SJSA1 (cell line): Measurements from ENCODE around the gene FAM81A. TPM values are rescaled to one million over a fixed set of nuclear protein-coding genes. Genes with fewer than 3 reads are reported as not detected.
"Not testable (repeated sequence)": the region's sequence is repeated elsewhere in the genome, so short reads cannot be mapped to it uniquely, and the experiment has no call there.

ENCODE experiments used
- DNase-seq, 2 experiments: peaks; one replicate each; pipeline ENCODE4 v3.0.0-alpha.2; 2015 to 2020; ENCODE audit warnings: low spot score in 2 of 2, low read depth in 1 of 2
- H3K27ac ChIP-seq: fragments of 250-450 bp; sonication (Bioruptor Pico); 2 replicates; pipeline ENCODE4 v1.5.1; 2020; ENCODE audit warnings: mild to moderate bottlenecking, moderate library complexity
- H3K27me3 ChIP-seq: fragments of 250-450 bp; sonication (Bioruptor Pico); replicated peaks from 2 replicates; pipeline ENCODE4 v1.5.1; 2020; ENCODE audit warnings: mild to moderate bottlenecking, moderate library complexity
- H3K36me3 ChIP-seq: fragments of 250-450 bp; sonication (Bioruptor Pico); 2 replicates; pipeline ENCODE4 v1.5.1; 2020; ENCODE audit warnings: mild to moderate bottlenecking
- H3K4me1 ChIP-seq: fragments of 250-450 bp; sonication (Bioruptor Pico); replicated peaks from 2 replicates; pipeline ENCODE4 v1.6.1; 2021; ENCODE audit warnings: mild to moderate bottlenecking
- H3K4me3 ChIP-seq: fragments of 250-450 bp; sonication (Bioruptor Pico); 2 replicates; pipeline ENCODE4 v1.5.1; 2020; ENCODE audit warnings: mild to moderate bottlenecking
- H3K9me3 ChIP-seq: fragments of 250-450 bp; sonication (Bioruptor Pico); replicated peaks from 2 replicates; pipeline ENCODE4 v1.5.1; 2020; ENCODE audit warnings: mild to moderate bottlenecking
- total RNA-seq: library from RNA; depleted of rRNA; stranded (reverse); fragments of >200 nt; shearing (Covaris generic); gene quantifications from 2 replicates; pipeline ENCODE4 v1.2.3, GENCODE V29; 2014

FAM81A gene
- total RNA-seq, 1 experiment from 2014 or later, result 1.6 TPM

DNA sequence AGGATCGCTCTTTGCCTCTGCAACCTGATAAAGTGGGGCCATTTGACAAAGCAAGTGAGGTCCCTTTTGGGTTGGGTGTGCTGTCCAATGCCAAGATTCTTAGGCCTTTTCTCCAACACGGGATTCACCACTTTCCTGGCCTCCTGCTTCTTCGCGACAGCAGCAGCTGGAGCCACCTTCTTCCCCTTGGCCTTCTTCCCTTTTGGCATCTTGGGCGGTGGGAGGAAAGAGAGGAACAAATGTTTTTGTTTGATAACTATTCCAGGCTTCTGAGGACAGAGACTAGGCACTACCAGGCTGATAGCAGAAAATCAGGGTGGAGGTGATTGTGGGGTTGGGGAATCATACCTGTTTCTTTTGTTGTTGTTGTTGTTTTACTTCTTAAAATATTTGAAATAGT lies 30.0 kb upstream of the FAM81A start:
- no peak overlapping the region for H3K4me3 ChIP-seq
- H3K27me3 ChIP-seq, result no peaks in the 10 kb centered on the region
- no peak overlapping the region for H3K27ac ChIP-seq
- H3K36me3 ChIP-seq, result no peaks in the 10 kb centered on the region
- no peaks in the 10 kb centered on the region for H3K4me1 ChIP-seq
- no peak for DNase-seq
- no peaks in the 10 kb centered on the region for H3K9me3 ChIP-seq

DNA sequence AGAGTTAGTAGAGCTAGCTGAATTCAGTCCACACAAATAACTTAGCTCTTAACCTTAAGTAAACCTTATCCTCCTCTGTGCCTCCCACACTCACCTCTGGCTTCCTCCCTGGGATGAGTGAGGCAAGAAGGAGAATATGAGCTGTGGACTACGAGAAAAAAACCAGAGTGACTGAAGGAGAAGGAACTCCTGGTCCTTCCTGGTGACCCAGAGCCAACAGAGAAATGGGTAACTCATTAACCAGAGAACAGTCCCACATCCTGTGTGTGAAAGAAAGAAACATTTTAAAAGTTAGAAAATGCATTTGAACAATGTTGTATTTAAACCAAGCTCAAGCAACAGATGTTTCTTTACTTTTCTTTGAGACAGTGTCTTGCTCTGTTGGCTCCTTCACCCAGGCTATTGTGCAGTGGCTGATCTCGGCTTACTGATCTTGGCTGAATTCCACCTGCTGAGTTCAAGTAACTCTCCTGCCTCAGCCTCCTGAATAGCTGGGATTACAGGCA lies 27.5 kb upstream of the FAM81A start:
- no peak for DNase-seq
- Histone ChIP-seq H3K9me3 (no peaks in the 10 kb centered on the region), H3K36me3 (no peaks in the 10 kb centered on the region), H3K27me3 (no peaks in the 10 kb centered on the region), H3K27ac (no peak overlapping the region), H3K4me3 (no peak overlapping the region), H3K4me1 (no peaks in the 10 kb centered on the region)

DNA sequence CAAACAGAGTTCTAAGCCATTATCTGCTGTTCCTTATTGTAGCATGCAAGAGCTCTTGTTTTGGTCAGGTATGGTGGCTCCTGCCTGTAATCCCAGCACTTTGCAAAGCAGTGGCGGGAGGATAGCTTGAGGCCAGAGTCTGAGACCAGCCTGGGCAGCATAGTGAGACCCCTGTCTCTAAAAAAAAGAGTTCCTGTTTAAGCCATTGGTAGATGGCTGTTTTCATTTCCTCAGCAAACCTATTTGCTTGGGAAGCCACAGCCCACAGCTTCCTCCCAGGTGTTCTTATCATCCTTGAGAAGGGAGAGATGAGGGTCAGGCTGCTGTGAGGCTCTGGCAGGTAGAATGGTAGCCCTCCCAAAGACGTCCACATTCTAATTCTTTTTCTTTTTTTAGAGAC lies 24.4 kb upstream of the FAM81A start:
- Histone ChIP-seq H3K4me1 (no peaks in the 10 kb centered on the region), H3K27me3 (peaks cover 8% of the 10 kb centered on the region), H3K4me3 (no peak overlapping the region), H3K9me3 (no peaks in the 10 kb centered on the region), H3K36me3 (no peaks in the 10 kb centered on the region), H3K27ac (no peak overlapping the region)
- DNase-seq, result no peak

DNA sequence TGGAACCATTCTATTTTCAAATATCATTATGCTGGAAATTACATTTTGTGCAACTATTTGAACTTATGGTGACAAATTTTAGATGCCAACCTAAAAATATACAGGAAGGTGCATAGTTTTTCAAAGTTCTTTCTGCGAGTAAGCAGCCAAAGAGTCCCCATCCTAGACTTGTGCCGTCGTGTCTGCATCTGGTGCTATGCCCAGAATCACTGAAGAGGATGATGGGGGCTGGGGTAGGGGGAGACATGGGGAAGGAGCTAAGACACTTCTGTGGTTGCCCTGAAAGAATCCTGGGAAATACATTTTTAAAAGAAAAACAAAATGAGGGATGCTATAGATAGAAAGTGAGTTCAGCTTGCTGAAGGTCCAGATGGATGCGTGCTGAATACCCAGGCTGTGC lies 21.2 kb upstream of the FAM81A start:
- H3K4me3 ChIP-seq, result no peak overlapping the region
- DNase-seq, result no peak

DNA sequence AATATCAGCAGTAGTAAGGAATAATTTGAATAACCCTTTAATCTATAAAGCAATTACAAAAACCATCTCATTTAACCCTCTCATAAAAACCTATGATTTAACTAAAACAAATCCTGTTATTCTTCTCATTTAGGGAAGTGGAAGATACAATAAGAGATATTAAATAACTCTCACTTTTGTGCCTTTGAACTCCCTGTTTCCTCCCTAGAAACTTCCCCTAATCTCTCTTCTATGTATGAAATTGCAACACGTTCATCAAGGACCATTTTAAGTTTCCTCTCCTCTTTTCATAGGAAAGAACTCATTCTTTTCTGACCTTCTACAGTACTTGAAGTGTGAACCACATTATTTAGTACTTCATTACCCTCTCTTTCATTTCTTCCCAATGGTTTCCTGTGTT lies 18.8 kb upstream of the FAM81A start:
- H3K4me1 ChIP-seq, result no peaks in the 10 kb centered on the region

More for the DNA sequence above, 21.2 kb upstream of the FAM81A start:
- peaks cover 12% of the 10 kb centered on the region for H3K27me3 ChIP-seq
- H3K9me3 ChIP-seq, result no peaks in the 10 kb centered on the region
- H3K27ac ChIP-seq, result no peak overlapping the region
- no peaks in the 10 kb centered on the region for H3K4me1 ChIP-seq
- H3K36me3 ChIP-seq, result no peaks in the 10 kb centered on the region

DNA sequence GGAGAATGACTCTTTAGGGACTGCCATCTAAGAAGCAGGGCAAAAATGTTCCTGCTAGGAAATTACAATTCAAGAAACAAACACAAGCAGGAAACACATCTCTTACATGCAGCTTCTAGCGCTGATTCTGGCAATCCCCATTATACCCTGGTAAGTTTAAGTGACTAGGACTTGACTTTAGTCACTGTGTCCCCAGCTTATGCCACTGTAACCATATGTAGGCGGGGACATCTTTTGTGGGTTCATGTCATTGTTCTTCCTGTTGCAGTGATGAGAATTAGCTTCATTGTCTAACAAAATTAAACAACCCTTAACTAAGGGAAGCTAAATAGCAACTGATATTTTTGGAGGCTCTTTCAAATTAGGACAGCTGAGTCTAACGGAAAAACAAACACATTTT lies 17.9 kb upstream of the FAM81A start:
- Histone ChIP-seq H3K27me3 (peaks cover 15% of the 10 kb centered on the region), H3K9me3 (no peaks in the 10 kb centered on the region), H3K36me3 (no peaks in the 10 kb centered on the region), H3K4me3 (no peak overlapping the region), H3K4me1 (no peaks in the 10 kb centered on the region), H3K27ac (no peak overlapping the region)
- no peak for DNase-seq

More for the DNA sequence above, 18.8 kb upstream of the FAM81A start:
- H3K27ac ChIP-seq, result no peak overlapping the region
- no peaks in the 10 kb centered on the region for H3K9me3 ChIP-seq
- DNase-seq, result no peak
- peaks cover 15% of the 10 kb centered on the region for H3K27me3 ChIP-seq
- H3K36me3 ChIP-seq, result no peaks in the 10 kb centered on the region
- no peak overlapping the region for H3K4me3 ChIP-seq

DNA sequence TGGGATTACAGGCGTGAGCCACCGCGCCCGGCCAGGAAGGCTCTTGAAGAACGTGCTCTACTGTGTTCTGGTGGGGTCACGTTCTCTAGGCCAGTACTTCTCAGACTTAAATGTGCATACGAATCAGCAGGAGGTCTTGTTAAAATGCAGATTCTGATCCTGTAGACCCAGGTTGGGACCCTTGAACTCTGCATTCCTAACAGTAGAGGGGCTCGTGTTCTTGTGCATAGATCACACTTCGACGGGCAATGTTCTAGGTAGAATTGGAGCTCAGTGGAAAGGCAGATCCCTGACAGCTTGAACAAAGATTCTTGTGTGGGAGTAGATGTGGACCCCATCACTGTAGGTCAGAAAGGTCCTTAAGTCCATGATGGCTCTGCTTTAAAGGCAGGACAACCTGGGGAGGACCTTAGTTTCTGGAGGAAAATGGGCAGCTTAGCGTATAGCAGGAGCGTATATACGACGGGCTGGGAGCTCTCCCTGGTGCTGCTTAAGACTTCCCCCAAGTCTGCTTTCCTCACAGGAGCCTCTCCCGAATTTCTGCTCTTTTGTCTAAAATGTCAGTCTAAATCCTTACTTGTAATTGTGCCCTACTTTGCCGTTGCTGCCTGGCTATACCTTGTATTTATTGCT lies 16.9 kb upstream of the FAM81A start:
- H3K27me3 ChIP-seq, result peaks cover 15% of the 10 kb centered on the region
- no peak for DNase-seq

DNA sequence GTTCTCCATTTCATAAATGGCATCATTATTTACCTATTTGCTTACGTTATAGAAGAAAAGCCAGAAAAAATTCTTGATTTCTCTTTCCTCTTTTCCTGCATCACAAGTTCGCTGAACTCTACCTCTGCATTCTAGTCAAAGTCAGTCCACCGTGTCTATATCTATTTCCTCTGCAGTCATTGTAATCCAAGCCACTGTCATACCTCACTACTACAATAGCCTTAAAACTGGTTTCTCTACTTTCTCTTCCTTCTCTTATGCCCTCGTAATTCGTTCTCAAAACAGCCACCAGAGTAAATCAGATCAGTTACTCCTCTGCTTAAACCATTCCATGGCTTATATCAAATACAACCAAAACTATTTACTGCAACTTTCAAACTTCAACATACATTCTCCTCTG lies 13.4 kb upstream of the FAM81A start:
- 0 out of 2 replicates have a peak, but pooled peaks cover 2% of the 10 kb centered on the region for H3K27me3 ChIP-seq
- H3K4me3 ChIP-seq, result no peak overlapping the region
- DNase-seq, result no peak
- no peak overlapping the region for H3K27ac ChIP-seq
- H3K9me3 ChIP-seq, result no peaks in the 10 kb centered on the region; the same call in 1 of the 2 replicates
- no peaks in the 10 kb centered on the region for H3K4me1 ChIP-seq
- no peaks in the 10 kb centered on the region for H3K36me3 ChIP-seq

More for the DNA sequence above, 16.9 kb upstream of the FAM81A start:
- Histone ChIP-seq H3K27ac (no peak overlapping the region), H3K9me3 (no peaks in the 10 kb centered on the region), H3K4me1 (no peaks in the 10 kb centered on the region), H3K36me3 (no peaks in the 10 kb centered on the region), H3K4me3 (no peak overlapping the region)

DNA sequence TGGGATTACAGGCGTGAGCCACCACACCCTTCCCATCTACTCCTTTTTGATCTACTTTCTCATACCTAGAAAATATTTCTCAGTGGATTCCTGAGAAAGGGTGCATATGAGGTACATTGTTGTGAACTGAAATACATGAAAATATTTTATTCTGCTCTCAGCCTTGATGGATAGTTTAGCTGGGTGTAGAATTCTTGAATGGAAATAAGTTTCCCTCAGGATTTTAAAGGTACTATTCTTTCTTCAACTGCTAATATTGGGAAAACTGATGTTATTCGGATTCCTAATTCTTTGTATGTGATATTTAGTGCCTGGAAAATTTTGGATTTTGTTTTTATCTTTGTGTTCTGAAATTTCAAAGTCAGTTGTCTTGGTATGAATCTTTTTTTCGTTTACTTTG lies 9.1 kb upstream of the FAM81A start:
- H3K9me3 ChIP-seq, H3K36me3 ChIP-seq, H3K4me3 ChIP-seq, DNase-seq, H3K27ac ChIP-seq, H3K27me3 ChIP-seq, H3K4me1 ChIP-seq: not testable (repeated sequence)

DNA sequence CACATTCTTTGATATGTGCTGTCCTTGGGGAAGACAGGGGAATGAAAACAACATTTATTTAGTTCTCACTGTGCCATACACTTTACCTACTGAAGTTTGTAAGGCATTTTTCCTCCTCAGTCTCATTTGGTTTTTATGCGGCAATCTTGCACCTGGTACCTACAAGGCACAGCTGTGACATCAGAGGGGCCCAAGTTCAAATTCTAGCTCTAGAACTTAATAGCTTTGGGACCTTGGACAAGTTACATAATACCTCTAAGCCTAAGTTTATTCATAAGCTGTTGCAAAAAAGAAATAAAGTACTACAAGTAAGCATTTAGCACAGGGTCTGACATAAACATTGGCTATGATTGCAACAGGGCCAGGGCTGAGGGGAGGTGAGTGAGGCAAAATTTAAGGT lies 5.6 kb upstream of the FAM81A start:
- no peaks in the 10 kb centered on the region for H3K36me3 ChIP-seq
- no peaks in the 10 kb centered on the region; the same call in 1 of the 2 replicates for H3K9me3 ChIP-seq
- H3K4me1 ChIP-seq, result peaks cover 7% of the 10 kb centered on the region
- H3K27me3 ChIP-seq, result peaks cover 25% of the 10 kb centered on the region
- no peak overlapping the region for H3K4me3 ChIP-seq
- H3K27ac ChIP-seq, result no peak overlapping the region
- DNase-seq, result no peak

DNA sequence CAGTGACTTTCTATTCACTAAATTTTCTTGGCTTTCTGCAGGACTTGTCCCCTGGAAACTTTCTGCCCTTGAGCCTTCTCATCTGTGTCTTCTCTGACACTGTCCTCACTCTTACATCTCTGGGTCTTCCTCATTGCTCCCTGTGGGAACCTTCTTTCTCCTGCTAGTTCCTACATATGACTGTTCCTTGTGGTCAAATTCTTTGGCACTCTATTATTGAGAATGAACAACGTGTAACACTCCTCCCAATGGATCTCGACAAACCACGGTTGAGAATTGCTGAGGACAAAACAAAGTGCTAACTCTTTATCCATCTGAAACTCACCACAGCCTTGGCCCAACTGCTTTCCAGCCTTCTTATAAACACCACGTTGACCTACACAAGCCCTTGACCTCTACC lies 3.5 kb upstream of the FAM81A start:
- Histone ChIP-seq H3K27me3 (peaks cover 33% of the 10 kb centered on the region), H3K9me3 (no peaks in the 10 kb centered on the region), H3K36me3 (no peaks in the 10 kb centered on the region), H3K4me3 (no peak overlapping the region), H3K4me1 (peaks cover 18% of the 10 kb centered on the region), H3K27ac (no peak overlapping the region)
- DNase-seq, result no peak

DNA sequence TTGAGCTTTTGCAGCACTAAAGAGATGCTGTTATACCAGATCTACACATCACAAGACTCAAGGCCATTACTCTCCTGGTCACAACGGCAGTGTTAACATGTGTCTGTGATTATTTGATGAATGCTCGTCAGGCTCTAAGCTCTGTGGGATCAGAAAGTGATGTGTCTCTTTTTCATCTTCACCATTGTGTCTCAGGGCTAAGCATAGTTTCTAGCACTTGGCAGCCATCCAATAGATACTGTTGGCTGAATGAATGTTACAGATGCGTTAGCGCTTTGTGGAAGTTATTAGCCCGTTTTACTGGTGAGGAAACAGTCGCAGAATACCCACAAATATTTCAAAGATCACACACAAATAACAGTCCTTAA lies 1.2 kb upstream of the FAM81A start:
- Histone ChIP-seq H3K4me1 (peaks cover 18% of the 10 kb centered on the region), H3K36me3 (no peaks in the 10 kb centered on the region), H3K27me3 (peaks cover 33% of the 10 kb centered on the region), H3K9me3 (no peaks in the 10 kb centered on the region), H3K27ac (no peak overlapping the region), H3K4me3 (no peak overlapping the region)
- peak in 1 of 2 experiments; percentile 21 for DNase-seq

DNA sequence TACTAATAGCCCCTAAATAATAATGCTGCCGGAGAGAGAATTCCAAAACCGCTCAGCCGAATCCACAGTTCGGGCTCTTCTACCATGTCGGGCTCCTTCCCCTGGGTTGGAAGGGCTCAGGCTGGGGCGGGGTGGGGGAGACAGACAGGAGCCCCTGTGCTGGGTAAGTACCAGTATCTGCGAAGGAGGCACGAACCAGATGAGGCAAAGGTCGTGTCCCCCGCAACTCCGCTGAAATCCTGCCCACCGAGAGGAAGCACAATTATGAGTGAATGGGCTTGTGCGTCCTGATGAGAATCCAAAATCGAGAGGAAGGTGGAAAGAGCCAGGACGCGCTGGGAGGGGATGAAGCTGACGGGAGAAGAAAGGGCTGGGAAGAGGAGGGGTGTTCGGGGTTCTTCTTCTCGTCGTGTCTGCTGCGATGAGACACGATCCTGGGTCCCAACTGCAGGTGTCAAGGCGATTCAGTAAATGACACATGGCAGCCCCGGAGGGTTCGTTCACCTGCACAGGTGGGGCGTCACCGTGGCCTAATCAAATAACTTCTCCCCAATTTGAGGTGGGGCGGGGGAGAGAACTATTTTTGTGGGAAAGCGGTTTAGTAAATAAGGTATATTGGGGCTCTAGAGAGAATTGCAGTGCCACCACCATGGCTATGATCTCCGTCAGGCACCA lies 707 bp upstream of the FAM81A start:
- H3K27me3 ChIP-seq, result peaks cover 33% of the 10 kb centered on the region
- no peak overlapping the region for H3K27ac ChIP-seq
- no peak for DNase-seq
- H3K4me3 ChIP-seq, result peak overlapping the region; percentile 44
- no peaks in the 10 kb centered on the region for H3K9me3 ChIP-seq
- H3K36me3 ChIP-seq, result no peaks in the 10 kb centered on the region
- H3K4me1 ChIP-seq, result peaks cover 18% of the 10 kb centered on the region

DNA sequence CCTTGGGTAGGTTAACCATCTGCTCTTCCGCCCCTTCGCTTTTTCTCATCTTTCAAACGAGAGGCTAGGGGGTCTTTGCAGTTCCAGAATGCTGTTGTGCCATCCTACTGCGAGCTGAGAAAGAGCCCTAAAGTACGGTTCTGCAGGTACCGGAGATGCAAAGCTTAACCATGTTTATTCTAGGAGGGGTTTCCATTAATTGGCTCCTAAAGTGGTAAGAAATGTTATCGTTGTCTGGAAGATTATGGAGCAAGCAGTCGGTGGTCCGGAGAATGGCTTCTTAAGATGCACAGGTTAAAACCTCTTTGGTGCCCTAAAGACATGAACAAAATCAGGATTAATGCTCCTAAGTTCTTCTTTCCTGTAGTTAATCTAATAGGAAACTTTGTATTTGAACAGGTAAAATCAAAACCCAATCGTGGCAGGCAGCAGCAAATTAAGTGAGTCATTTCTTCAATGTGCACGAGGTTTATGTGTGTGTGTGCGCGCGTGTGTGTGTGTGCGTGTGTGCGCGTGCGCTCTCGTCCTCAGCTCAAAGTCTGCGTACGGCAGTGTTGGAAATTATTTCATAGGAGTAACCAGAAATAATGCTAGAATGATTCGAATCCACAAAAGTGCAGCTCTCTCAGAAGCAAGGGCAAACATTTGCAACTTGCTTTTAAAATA lies 772 bp downstream of the FAM81A start:
- Histone ChIP-seq H3K4me3 (peak overlapping the region; percentile 44), H3K4me1 (peaks cover 18% of the 10 kb centered on the region), H3K27me3 (peaks cover 33% of the 10 kb centered on the region), H3K9me3 (no peaks in the 10 kb centered on the region), H3K36me3 (no peaks in the 10 kb centered on the region), H3K27ac (no peak overlapping the region)
- DNase-seq, result no peak
